Superior temporal gyrus (tissue), 1 donor: ENCODE data around the gene OR11H6.
"Not testable (repeated sequence)": the region's sequence is repeated elsewhere in the genome, so short reads cannot be mapped to it uniquely, and the experiment has no call there.

Experiments used
- DNase-seq: peaks from one replicate; pipeline ENCODE4 v3.0.0-alpha.2; 2016; ENCODE audit errors: extremely low spot score

The OR11H6 gene

DNA sequence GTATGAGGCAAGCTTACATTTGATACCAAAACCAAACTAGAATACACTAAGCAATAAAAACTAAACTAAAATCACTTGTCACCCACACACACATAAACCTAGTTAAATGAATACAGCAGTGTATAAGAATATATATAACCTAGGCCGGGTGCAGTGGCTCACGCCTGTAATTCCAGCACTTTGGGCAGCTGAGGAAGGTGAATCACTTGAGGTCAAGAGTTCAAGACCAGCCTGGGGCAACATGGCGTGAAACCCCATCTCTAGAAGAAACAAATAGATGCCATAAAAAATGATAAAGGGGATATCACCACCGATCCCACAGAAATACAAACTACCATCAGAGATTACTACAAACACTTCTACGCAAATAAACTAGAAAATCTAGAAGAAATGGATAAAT is 40.9 kb downstream of the OR11H6 start:
- DNase-seq: not testable (repeated sequence)

GRCh38 chr14:20274062-20274461 is 50.6 kb downstream of the OR11H6 start:
- DNase-seq: no peak
